Type B pancreatic cell (in vitro differentiated cells): ENCODE measurements around the gene RAB3IL1. TPM values are rescaled to one million over a fixed set of nuclear protein-coding genes. Genes with fewer than 3 reads are reported as not detected.

ENCODE experiments used
- DNase-seq: peaks from one replicate; pipeline ENCODE4 v3.0.0; 2021; ENCODE audit warnings: mixed read lengths; ENCODE audit not compliant: unreplicated experiment; ENCODE audit errors: extremely low spot score
- H3K27ac Mint-ChIP-seq: 2 replicates; pipeline ENCODE4 v1.8.0; 2021; ENCODE audit warnings: mild to moderate bottlenecking, mixed read lengths
- H3K27me3 Mint-ChIP-seq: 2 replicates; pipeline ENCODE4 v1.8.0; 2021; ENCODE audit warnings: mixed read lengths
- H3K36me3 Mint-ChIP-seq: 2 replicates; pipeline ENCODE4 v1.8.0; 2021; ENCODE audit warnings: mixed read lengths
- H3K4me1 Mint-ChIP-seq: one replicate; pipeline ENCODE4 v1.8.0; 2021; ENCODE audit warnings: mixed read lengths; ENCODE audit not compliant: unreplicated experiment
- H3K4me3 Mint-ChIP-seq: 2 replicates; pipeline ENCODE4 v1.8.0; 2021; ENCODE audit warnings: mild to moderate bottlenecking, mixed read lengths
- H3K9me3 Mint-ChIP-seq: 2 replicates; pipeline ENCODE4 v1.8.0; 2021; ENCODE audit warnings: mixed read lengths
- CTCF ChIP-seq: fragments of 200-600 bp; sonication (generic); conservative IDR thresholded peaks from 2 replicates; pipeline ENCODE4 v1.5.0; 2021; ENCODE audit warnings: antibody characterized with exemption, mild to moderate bottlenecking
- total RNA-seq: library from RNA; stranded (reverse); gene quantifications from 2 replicates; pipeline ENCODE4 v1.2.1, GENCODE V29; 2021; ENCODE audit warnings: low replicate concordance

RAB3IL1 gene
- total RNA-seq, 1 donor from 2014 or later, result 16.6 TPM

- H3K4me1 Mint-ChIP-seq, result no peaks in the 10 kb centered on the region
- no peaks in the 10 kb centered on the region for H3K27me3 Mint-ChIP-seq
- DNase-seq, result no peak
- peak overlapping the region; percentile 83 for H3K4me3 Mint-ChIP-seq
- peaks cover 4% of the 10 kb centered on the region for H3K9me3 Mint-ChIP-seq
- no peak overlapping the region for H3K27ac Mint-ChIP-seq
- no peak for TF ChIP-seq CTCF
- no peaks in the 10 kb centered on the region for H3K36me3 Mint-ChIP-seq
Observed at GRCh38 chr11:61892085-61892370, 25.3 kb downstream of the RAB3IL1 start.

GRCh38 chr11:61891331-61892084 is 25.9 kb downstream of the RAB3IL1 start, which contains the start of gene FADS3:
TSS of gene FADS3 (minus strand) at chr11:61891545. CDS start at chr11:61891381, 164 bp downstream.
- Mint-ChIP-seq H3K4me1 (no peaks in the 10 kb centered on the region), H3K27ac (no peak within 1 kb of the TSS), H3K9me3 (peaks cover 4% of the 10 kb centered on the region), H3K4me3 (peak within 1 kb of the TSS; percentile 83), H3K27me3 (no peaks in the 10 kb centered on the region), H3K36me3 (no peaks in the 10 kb centered on the region)
- DNase-seq, result no peak
- peak; percentile 26 for TF ChIP-seq CTCF

- peak; percentile 29 for TF ChIP-seq CTCF
- no peak for DNase-seq
- H3K4me1 Mint-ChIP-seq, result no peaks in the 10 kb centered on the region
Observed at GRCh38 chr11:61890529-61891330, 26.6 kb downstream of the RAB3IL1 start.

GRCh38 chr11:61889831-61890230 is 27.5 kb downstream of the RAB3IL1 start:
- Mint-ChIP-seq H3K27ac (no peak overlapping the region), H3K36me3 (no peaks in the 10 kb centered on the region), H3K27me3 (no peaks in the 10 kb centered on the region), H3K4me3 (peak overlapping the region; percentile 68), H3K9me3 (peaks cover 4% of the 10 kb centered on the region), H3K4me1 (no peaks in the 10 kb centered on the region)
- no peak for TF ChIP-seq CTCF
- DNase-seq, result no peak

More at GRCh38 chr11:61890529-61891330, 26.6 kb downstream of the RAB3IL1 start:
- H3K4me3 Mint-ChIP-seq, result peak overlapping the region; percentile 75
- no peaks in the 10 kb centered on the region for H3K27me3 Mint-ChIP-seq
- peaks cover 4% of the 10 kb centered on the region for H3K9me3 Mint-ChIP-seq
- H3K36me3 Mint-ChIP-seq, result no peaks in the 10 kb centered on the region
- H3K27ac Mint-ChIP-seq, result no peak overlapping the region

- no peaks in the 10 kb centered on the region for H3K4me1 Mint-ChIP-seq
- no peak for TF ChIP-seq CTCF
- no peak for DNase-seq
- H3K4me3 Mint-ChIP-seq, result peak overlapping the region; percentile 54
- H3K36me3 Mint-ChIP-seq, result no peaks in the 10 kb centered on the region
- H3K27me3 Mint-ChIP-seq, result no peaks in the 10 kb centered on the region
- peaks cover 4% of the 10 kb centered on the region for H3K9me3 Mint-ChIP-seq
- H3K27ac Mint-ChIP-seq, result no peak overlapping the region
Observed at GRCh38 chr11:61888590-61888989, 28.8 kb downstream of the RAB3IL1 start.
